GM12872 (cell line): ENCODE data around the gene LACTB.

Source experiments
- TF ChIP-seq, protein P1 (sequence below): IDR thresholded peaks from 3 replicates; pipeline ENCODE4 v1.5.1; 2011; ENCODE audit warnings: low read depth, mild to moderate bottlenecking, low read length, moderate library complexity; ENCODE audit not compliant: insufficient read depth

LACTB gene, protein sequence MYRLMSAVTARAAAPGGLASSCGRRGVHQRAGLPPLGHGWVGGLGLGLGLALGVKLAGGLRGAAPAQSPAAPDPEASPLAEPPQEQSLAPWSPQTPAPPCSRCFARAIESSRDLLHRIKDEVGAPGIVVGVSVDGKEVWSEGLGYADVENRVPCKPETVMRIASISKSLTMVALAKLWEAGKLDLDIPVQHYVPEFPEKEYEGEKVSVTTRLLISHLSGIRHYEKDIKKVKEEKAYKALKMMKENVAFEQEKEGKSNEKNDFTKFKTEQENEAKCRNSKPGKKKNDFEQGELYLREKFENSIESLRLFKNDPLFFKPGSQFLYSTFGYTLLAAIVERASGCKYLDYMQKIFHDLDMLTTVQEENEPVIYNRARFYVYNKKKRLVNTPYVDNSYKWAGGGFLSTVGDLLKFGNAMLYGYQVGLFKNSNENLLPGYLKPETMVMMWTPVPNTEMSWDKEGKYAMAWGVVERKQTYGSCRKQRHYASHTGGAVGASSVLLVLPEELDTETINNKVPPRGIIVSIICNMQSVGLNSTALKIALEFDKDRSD

DNA sequence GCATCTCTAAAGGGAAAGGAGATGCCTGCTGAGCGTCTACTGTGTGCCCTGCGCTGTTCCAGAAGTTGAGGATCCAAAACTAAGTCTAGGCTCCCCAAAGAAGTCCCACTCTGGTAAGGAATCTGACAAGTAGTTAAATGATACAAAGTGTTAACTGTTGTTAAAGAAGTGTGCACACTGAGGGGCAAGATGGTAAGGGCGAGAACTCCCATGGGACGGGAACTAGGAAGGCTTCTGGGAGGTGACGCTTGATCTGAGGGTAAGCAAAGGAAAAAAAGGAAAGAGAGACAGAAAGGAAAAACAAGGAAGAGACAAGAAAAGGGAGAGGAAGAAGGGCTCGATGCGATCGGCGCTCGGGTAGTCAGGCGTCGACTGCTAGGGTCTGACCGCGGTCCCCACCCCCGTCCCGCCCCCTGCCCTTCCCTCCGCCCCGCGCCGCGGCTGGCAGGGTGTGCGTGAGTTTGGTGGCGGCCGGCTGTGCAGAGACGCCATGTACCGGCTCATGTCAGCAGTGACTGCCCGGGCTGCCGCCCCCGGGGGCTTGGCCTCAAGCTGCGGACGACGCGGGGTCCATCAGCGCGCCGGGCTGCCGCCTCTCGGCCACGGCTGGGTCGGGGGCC lies at the start of gene LACTB:
LACTB (plus strand) TSS at position 480 of the 620 bp plus-strand sequence; CDS start at position 491, 11 bp downstream.
- TF ChIP-seq, protein P1, sequence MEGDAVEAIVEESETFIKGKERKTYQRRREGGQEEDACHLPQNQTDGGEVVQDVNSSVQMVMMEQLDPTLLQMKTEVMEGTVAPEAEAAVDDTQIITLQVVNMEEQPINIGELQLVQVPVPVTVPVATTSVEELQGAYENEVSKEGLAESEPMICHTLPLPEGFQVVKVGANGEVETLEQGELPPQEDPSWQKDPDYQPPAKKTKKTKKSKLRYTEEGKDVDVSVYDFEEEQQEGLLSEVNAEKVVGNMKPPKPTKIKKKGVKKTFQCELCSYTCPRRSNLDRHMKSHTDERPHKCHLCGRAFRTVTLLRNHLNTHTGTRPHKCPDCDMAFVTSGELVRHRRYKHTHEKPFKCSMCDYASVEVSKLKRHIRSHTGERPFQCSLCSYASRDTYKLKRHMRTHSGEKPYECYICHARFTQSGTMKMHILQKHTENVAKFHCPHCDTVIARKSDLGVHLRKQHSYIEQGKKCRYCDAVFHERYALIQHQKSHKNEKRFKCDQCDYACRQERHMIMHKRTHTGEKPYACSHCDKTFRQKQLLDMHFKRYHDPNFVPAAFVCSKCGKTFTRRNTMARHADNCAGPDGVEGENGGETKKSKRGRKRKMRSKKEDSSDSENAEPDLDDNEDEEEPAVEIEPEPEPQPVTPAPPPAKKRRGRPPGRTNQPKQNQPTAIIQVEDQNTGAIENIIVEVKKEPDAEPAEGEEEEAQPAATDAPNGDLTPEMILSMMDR = no peak

- TF ChIP-seq, protein P1 = no peak
These were observed 49.5 kb upstream of the LACTB start for GRCh38 chr15:63072023-63072650.

DNA sequence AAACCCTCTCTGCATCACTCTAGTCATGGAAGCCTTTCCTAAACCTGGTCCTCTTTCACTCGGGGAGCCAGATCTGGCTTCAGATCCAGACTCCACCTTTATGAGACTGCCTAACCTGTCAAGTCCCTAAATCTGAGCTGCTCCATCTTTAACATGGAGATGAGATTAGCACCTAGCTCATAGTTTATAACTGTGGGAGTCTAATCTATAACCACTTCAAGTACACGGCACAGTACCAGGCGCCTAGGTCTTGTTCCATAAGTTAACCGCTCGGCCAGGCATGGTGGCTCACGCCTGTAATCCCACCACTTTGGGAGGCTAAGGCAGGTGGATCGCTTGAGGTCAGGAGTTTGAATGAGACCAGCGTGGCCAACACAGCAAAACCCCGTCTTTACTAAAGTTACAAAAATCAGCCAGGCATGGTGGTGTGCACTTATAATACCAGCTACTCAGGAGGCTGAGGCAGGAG lies 48.8 kb upstream of the LACTB start:
- TF ChIP-seq, protein P1 = no peak

GRCh38 chr15:63073497-63074172 lies 48.0 kb upstream of the LACTB start:
- TF ChIP-seq, protein P1 = no peak

- TF ChIP-seq, protein P1 = no peak
These were observed 46.4 kb upstream of the LACTB start for GRCh38 chr15:63075015-63075983.

DNA sequence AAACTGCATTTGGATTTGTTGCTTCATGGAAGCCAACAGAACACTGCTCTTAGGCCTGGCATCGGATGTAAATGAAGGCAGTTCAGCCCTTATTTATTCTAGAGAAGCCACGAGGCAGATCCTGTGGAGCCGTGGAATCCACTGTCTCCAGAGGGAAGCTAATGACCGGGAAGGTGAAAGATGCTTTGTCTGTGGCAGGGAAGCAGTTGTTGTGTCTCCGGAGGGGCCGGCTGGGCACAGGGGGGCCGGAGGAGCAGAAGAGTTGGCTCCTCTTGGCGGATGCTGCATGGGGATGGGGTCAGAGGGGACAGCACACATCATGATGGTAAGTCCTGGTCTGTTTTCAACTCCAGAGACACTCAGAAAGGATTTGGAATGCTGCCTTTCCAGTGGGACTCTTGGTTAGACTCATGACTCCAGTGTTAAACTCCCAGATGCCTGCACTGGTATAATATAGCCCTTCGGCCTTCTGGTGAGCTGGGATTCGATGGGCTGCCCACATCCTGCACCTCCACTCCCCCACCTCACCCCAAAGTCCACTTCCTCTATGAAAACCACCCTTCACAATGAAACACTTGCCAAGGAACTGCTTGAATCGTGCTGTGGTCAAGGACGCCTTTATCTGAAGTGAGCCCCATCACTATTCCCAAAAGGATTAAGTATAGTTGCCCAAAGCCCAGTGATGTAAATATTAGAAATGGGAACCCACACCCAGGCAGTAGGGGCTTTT lies 45.5 kb upstream of the LACTB start:
- TF ChIP-seq, protein P1 = no peak
